Astrocyte (in vitro differentiated cells and primary cell): ENCODE results near the gene PKP2. TPM values are rescaled to one million over a fixed set of nuclear protein-coding genes. Genes with fewer than 3 reads are reported as not detected.
"Not testable (repeated sequence)": the region's sequence is repeated elsewhere in the genome, so short reads cannot be mapped to it uniquely, and the experiment has no call there.

Experiments
- DNase-seq: peaks from one replicate; pipeline ENCODE4 v3.0.0-alpha.2; 2010; ENCODE audit warnings: low read depth
- FAIRE-seq: peaks from 2 replicates; lab custom pipeline; 2011; peaks lifted over from hg19 to GRCh38; lab: Jason Lieb, UNC
- H2AFZ ChIP-seq: 2 replicates; pipeline ENCODE4 v1.6.0; 2012; ENCODE audit warnings: low read depth, low read length, inconsistent platforms
- H3K27ac ChIP-seq: 2 replicates; pipeline ENCODE4 v1.5.1; 2011; ENCODE audit warnings: low read depth, low read length, inconsistent platforms
- H3K27me3 ChIP-seq: 2 replicates; pipeline ENCODE4 v1.6.0; 2011; ENCODE audit warnings: low read length, inconsistent platforms; ENCODE audit not compliant: insufficient read depth
- H3K36me3 ChIP-seq: 2 replicates; pipeline ENCODE4 v1.5.1; 2011; ENCODE audit warnings: low read length, inconsistent platforms; ENCODE audit not compliant: insufficient read depth
- H3K4me1 ChIP-seq: 2 replicates; pipeline ENCODE4 v1.5.1; 2011; ENCODE audit warnings: low read length, inconsistent platforms; ENCODE audit not compliant: insufficient read depth
- H3K4me2 ChIP-seq: 2 replicates; pipeline ENCODE4 v1.6.0; 2012; ENCODE audit warnings: low read length, inconsistent platforms
- H3K4me3 ChIP-seq: 2 replicates; pipeline ENCODE4 v1.5.1; 2011; ENCODE audit warnings: low read depth, mild to moderate bottlenecking, low read length, inconsistent platforms; ENCODE audit not compliant: insufficient read depth
- H3K79me2 ChIP-seq: 2 replicates; pipeline ENCODE4 v1.6.0; 2012; ENCODE audit warnings: mild to moderate bottlenecking, low read length, inconsistent platforms; ENCODE audit not compliant: insufficient read depth
- H3K9ac ChIP-seq: 2 replicates; pipeline ENCODE4 v1.6.0; 2012; ENCODE audit warnings: mild to moderate bottlenecking, low read length, inconsistent platforms
- H3K9me3 ChIP-seq: 2 replicates; pipeline ENCODE4 v1.5.1; 2012; ENCODE audit warnings: low read depth, mild to moderate bottlenecking, low read length, inconsistent platforms; ENCODE audit not compliant: insufficient read depth
- H4K20me1 ChIP-seq: 2 replicates; pipeline ENCODE4 v1.6.0; 2012; ENCODE audit warnings: low read length, inconsistent platforms; ENCODE audit not compliant: insufficient read depth
- H3K27ac Mint-ChIP-seq: one replicate; pipeline ENCODE4 v1.8.0; 2021; ENCODE audit warnings: mild to moderate bottlenecking, mixed read lengths; ENCODE audit not compliant: unreplicated experiment
- H3K27me3 Mint-ChIP-seq: one replicate; pipeline ENCODE4 v1.8.0; 2021; ENCODE audit warnings: low read depth, mixed read lengths; ENCODE audit not compliant: unreplicated experiment
- H3K36me3 Mint-ChIP-seq: one replicate; pipeline ENCODE4 v1.8.0; 2021; ENCODE audit warnings: low read depth, mixed read lengths; ENCODE audit not compliant: unreplicated experiment
- H3K4me1 Mint-ChIP-seq: one replicate; pipeline ENCODE4 v1.8.0; 2021; ENCODE audit warnings: low read depth, mixed read lengths; ENCODE audit not compliant: unreplicated experiment
- H3K4me3 Mint-ChIP-seq: one replicate; pipeline ENCODE4 v1.8.0; 2021; ENCODE audit warnings: mild to moderate bottlenecking, moderate library complexity, mixed read lengths; ENCODE audit not compliant: unreplicated experiment
- H3K9me3 Mint-ChIP-seq: one replicate; pipeline ENCODE4 v1.8.0; 2021; ENCODE audit warnings: mild to moderate bottlenecking, mixed read lengths; ENCODE audit not compliant: unreplicated experiment
- EZH2 ChIP-seq: IDR thresholded peaks from 2 replicates; pipeline ENCODE4 v1.6.1; 2012; ENCODE audit warnings: mild to moderate bottlenecking, low read length, inconsistent platforms; ENCODE audit not compliant: insufficient read depth
- total RNA-seq: library from RNA; stranded (reverse); gene quantifications from 2 replicates; pipeline ENCODE4 v1.2.1, GENCODE V29; 2021
- TF ChIP-seq, protein P1 (sequence below): IDR thresholded peaks from 2 replicates; pipeline ENCODE4 v1.5.1; 2011; ENCODE audit warnings: low read depth, mild to moderate bottlenecking, inconsistent platforms, low read length, moderate library complexity; ENCODE audit not compliant: insufficient read depth

The PKP2 gene
- total RNA-seq, 1 donor from 2014 or later: 35.4 TPM

DNA sequence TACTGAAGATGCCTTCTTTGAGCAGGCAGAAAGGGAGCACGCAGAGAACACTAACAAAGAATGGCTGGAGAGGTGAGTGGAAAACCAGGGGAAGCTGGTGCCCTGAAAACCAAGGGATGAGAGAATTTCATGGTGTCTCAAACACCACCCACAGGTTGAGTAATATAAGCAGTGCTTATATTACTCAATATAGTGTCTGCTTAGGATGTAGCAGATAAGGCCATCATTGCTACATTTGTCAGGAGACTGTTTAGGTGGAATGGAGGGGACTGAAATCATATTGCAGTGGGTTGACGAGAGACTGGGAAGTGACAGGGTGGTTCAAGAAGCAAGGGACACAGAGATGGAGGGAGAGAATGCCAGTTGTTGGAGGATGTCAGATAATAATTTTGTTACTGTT is 20.6 kb downstream of the PKP2 start:
- no peak overlapping the region for H3K4me2 ChIP-seq
- H3K9ac ChIP-seq: no peak overlapping the region
- TF ChIP-seq EZH2: no peak
- TF ChIP-seq, protein P1, sequence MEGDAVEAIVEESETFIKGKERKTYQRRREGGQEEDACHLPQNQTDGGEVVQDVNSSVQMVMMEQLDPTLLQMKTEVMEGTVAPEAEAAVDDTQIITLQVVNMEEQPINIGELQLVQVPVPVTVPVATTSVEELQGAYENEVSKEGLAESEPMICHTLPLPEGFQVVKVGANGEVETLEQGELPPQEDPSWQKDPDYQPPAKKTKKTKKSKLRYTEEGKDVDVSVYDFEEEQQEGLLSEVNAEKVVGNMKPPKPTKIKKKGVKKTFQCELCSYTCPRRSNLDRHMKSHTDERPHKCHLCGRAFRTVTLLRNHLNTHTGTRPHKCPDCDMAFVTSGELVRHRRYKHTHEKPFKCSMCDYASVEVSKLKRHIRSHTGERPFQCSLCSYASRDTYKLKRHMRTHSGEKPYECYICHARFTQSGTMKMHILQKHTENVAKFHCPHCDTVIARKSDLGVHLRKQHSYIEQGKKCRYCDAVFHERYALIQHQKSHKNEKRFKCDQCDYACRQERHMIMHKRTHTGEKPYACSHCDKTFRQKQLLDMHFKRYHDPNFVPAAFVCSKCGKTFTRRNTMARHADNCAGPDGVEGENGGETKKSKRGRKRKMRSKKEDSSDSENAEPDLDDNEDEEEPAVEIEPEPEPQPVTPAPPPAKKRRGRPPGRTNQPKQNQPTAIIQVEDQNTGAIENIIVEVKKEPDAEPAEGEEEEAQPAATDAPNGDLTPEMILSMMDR: no peak
- Mint-ChIP-seq H3K36me3 (peaks cover 3% of the 10 kb centered on the region), H3K27me3 (no peaks in the 10 kb centered on the region), H3K4me3 (no peak overlapping the region), H3K4me1 (peaks cover 4% of the 10 kb centered on the region), H3K27ac (no peak overlapping the region), H3K9me3 (no peaks in the 10 kb centered on the region)
- H2AFZ ChIP-seq: no peak overlapping the region
- no peaks in the 10 kb centered on the region for H3K4me1 ChIP-seq
- DNase-seq: no peak
- H3K4me3 ChIP-seq: no peak overlapping the region
- no peaks in the 10 kb centered on the region for H4K20me1 ChIP-seq
- no peaks in the 10 kb centered on the region for H3K79me2 ChIP-seq
- H3K27ac ChIP-seq: no peak overlapping the region
- H3K9me3 ChIP-seq: no peaks in the 10 kb centered on the region
- FAIRE-seq: no peak
- H3K36me3 ChIP-seq: no peaks in the 10 kb centered on the region
- no peaks in the 10 kb centered on the region for H3K27me3 ChIP-seq

DNA sequence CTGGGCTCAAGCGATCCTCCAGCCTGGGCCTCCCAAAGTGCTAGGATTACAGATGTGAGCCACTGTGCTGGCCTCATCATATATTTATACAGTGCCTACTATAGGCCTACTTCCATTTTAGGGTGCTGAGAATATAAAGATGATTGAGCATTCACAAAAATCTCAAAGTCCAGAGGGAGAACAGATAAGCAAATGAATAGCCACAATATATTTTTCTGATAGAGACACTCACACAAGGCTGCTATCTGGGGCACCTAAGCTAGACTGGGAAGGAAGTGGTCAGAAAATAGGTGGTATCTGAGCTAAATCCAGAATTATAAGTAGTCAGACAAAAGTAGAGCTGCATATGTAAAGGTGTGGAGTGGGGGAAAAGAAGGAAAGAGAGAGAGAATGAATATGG is 21.6 kb downstream of the PKP2 start:
- peaks cover 3% of the 10 kb centered on the region for H3K36me3 Mint-ChIP-seq
- Histone ChIP-seq H3K4me1 (no peaks in the 10 kb centered on the region), H3K27ac (no peak overlapping the region), H3K9ac (no peak overlapping the region), H3K36me3 (no peaks in the 10 kb centered on the region), H2AFZ (no peak overlapping the region), H4K20me1 (no peaks in the 10 kb centered on the region), H3K4me2 (no peak overlapping the region), H3K4me3 (no peak overlapping the region), H3K27me3 (no peaks in the 10 kb centered on the region), H3K79me2 (no peaks in the 10 kb centered on the region), H3K9me3 (no peaks in the 10 kb centered on the region)
- no peak for DNase-seq
- FAIRE-seq: no peak
- H3K4me3 Mint-ChIP-seq: no peak overlapping the region
- TF ChIP-seq, protein P1: no peak
- no peak for TF ChIP-seq EZH2
- no peaks in the 10 kb centered on the region for H3K9me3 Mint-ChIP-seq
- H3K27me3 Mint-ChIP-seq: no peaks in the 10 kb centered on the region
- peaks cover 4% of the 10 kb centered on the region for H3K4me1 Mint-ChIP-seq
- no peak overlapping the region for H3K27ac Mint-ChIP-seq

DNA sequence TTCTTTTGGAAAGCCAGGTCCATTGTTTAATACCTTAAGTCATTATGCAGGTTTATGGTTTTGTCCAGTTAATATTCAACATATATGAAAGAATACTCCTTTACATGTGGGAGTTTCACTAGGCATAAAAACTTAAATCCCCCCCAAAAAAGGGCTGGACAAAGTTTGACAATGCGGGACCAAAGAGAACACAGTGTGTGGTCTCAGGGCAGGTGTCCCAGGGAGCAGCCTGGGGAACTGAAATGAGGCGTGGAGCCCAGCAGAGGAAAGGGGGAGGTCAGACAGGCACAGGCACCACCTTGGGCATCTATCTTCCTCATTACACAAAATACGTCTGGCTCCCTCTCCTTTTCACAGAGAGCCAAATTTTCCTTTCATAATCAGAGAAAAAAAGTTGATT is 22.5 kb downstream of the PKP2 start:
- Histone ChIP-seq H3K4me3 (no peak overlapping the region), H3K27ac (no peak overlapping the region), H3K9ac (no peak overlapping the region), H3K36me3 (no peaks in the 10 kb centered on the region), H3K27me3 (no peaks in the 10 kb centered on the region), H2AFZ (no peak overlapping the region), H3K9me3 (no peaks in the 10 kb centered on the region), H3K79me2 (no peaks in the 10 kb centered on the region), H3K4me1 (no peaks in the 10 kb centered on the region), H3K4me2 (no peak overlapping the region), H4K20me1 (no peaks in the 10 kb centered on the region)
- DNase-seq (no peak), FAIRE-seq (no peak)
- TF ChIP-seq EZH2: no peak
- TF ChIP-seq, protein P1: no peak
- Mint-ChIP-seq H3K27ac (no peak overlapping the region), H3K4me3 (no peak overlapping the region), H3K36me3 (peaks cover 3% of the 10 kb centered on the region), H3K4me1 (peaks cover 5% of the 10 kb centered on the region), H3K9me3 (no peaks in the 10 kb centered on the region), H3K27me3 (no peaks in the 10 kb centered on the region)

DNA sequence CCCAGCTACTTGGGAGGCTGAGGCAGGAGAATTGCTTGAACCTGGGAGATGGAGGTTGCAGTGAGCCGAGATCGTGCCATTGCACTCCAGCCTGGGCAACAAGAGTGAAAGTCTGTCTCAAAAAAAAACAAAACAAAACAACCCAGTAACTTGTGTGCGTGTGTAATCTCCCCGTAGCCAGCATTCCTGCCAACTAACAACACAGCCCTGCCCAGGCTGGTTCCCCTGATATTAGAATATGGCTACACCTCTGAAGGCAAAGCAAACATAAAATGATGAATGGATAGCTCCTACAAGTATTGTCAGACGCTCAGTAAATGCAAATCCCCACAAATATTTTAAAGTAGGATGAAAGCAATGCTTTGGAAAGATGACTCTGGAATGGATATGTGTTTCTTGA is 24.2 kb downstream of the PKP2 start:
- not testable (repeated sequence) for H3K79me2 ChIP-seq, H3K36me3 ChIP-seq, H3K27ac Mint-ChIP-seq, H3K4me1 Mint-ChIP-seq, DNase-seq, H3K27me3 Mint-ChIP-seq, H4K20me1 ChIP-seq, H2AFZ ChIP-seq, FAIRE-seq, H3K9me3 Mint-ChIP-seq, H3K9me3 ChIP-seq, H3K4me3 Mint-ChIP-seq, H3K4me1 ChIP-seq, H3K36me3 Mint-ChIP-seq, H3K4me2 ChIP-seq, H3K9ac ChIP-seq, H3K27ac ChIP-seq, H3K4me3 ChIP-seq, H3K27me3 ChIP-seq
